ENCODE results near the gene KLHDC7B. TPM values are rescaled to one million over a fixed set of nuclear protein-coding genes. Genes with fewer than 3 reads are reported as not detected.

The KLHDC7B gene
- total and polyA plus RNA-seq, 2 of the 13 experiments (the other 11 are each of a cell fraction or from before 2014, with no cell fraction given), result 0.11 TPM; not detected in 1

DNA sequence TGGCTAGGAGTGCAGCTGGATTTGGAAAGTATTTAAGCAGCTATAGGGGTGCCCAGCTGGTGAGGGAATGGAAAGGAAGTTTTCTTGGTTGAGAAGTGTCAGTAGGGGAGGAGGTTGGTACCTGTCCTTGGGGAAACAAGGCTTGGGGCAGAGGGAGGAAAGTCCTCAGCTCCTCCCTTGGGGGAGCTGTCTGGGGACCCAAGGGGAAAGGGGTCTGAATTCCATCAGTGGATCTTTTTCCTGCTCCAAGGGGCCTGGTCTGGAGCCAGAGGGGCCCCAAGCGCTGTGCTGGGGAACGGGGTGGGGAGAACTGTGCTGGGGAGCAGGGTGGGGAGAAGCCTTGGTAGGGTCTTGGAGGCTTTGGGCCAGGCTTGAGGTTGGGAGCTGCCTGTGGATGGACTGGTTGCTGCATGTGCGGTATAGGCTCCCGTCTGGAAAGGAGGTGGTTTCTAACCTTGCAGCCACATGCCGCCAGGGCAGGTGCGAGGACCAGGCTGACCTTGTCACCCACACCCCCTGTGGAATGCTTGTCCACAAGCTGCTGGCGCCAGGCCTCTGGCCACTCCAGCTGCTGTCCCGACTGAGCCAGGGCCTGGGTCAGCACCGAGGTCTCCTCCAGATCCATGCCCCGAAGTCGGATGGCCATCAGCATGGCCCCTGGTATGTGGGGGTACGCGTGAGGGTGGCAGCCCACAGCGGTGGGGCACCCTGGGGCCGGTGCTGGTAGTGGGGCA, 16.9 kb upstream of the KLHDC7B start (continued):
- TF ChIP-seq SMAD9 (CRISPR knock-in tag; IDR thresholded peaks at IDR 0.05) (0 out of 2 replicates have a peak, but pooled peaks have one; percentile 40), ATF1 (CRISPR knock-in tag; IDR thresholded peaks at IDR 0.05) (no peak), ZNF20 (CRISPR knock-in tag; IDR thresholded peaks at IDR 0.05) (no peak), NR2F6 (IDR thresholded peaks at IDR 0.05) (peak; percentile 29; the same call in 1 of the 2 replicates), NR2F6 (CRISPR knock-in tag; IDR thresholded peaks at IDR 0.05) (peak; percentile 83), FUBP1 (CRISPR knock-in tag; IDR thresholded peaks at IDR 0.05; ENCODE audit: borderline replicate concordance) (0 out of 2 replicates have a peak, but pooled peaks have one; percentile 11), CAMTA2 (CRISPR knock-in tag; IDR thresholded peaks at IDR 0.05; ENCODE audit: borderline replicate concordance) (no peak), NR2F1 (CRISPR knock-in tag; IDR thresholded peaks at IDR 0.05) (0 out of 4 replicates have a peak, but pooled peaks of 1 of the 2 experiments have one; percentile 17), ZNF615 (CRISPR knock-in tag; IDR thresholded peaks at IDR 0.05; ENCODE audit: borderline replicate concordance) (peak; percentile 32; the same call in 1 of the 2 replicates), NRL (CRISPR knock-in tag; IDR thresholded peaks at IDR 0.05; ENCODE audit: borderline replicate concordance) (no peak), STAT5B (CRISPR knock-in tag; IDR thresholded peaks at IDR 0.05) (no peak), NCOA2 (CRISPR knock-in tag; IDR thresholded peaks at IDR 0.05) (no peak), NCOA5 (CRISPR knock-in tag; IDR thresholded peaks at IDR 0.05) (0 out of 2 replicates have a peak, but pooled peaks have one; percentile 83), ZMYM4 (CRISPR knock-in tag; IDR thresholded peaks at IDR 0.05) (0 out of 2 replicates have a peak, but pooled peaks have one; percentile 6), ZBTB44 (CRISPR knock-in tag; IDR thresholded peaks at IDR 0.05) (no peak), ETV6 (CRISPR knock-in tag; conservative IDR thresholded peaks at IDR 0.05) (no peak), KLF9 (CRISPR knock-in tag; IDR thresholded peaks at IDR 0.05; ENCODE audit: low read depth) (no peak)
- TF ChIP-seq, protein P1, sequence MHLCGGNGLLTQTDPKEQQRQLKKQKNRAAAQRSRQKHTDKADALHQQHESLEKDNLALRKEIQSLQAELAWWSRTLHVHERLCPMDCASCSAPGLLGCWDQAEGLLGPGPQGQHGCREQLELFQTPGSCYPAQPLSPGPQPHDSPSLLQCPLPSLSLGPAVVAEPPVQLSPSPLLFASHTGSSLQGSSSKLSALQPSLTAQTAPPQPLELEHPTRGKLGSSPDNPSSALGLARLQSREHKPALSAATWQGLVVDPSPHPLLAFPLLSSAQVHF (CRISPR knock-in tag; IDR thresholded peaks at IDR 0.05), result no peak
- TF ChIP-seq, protein P2, sequence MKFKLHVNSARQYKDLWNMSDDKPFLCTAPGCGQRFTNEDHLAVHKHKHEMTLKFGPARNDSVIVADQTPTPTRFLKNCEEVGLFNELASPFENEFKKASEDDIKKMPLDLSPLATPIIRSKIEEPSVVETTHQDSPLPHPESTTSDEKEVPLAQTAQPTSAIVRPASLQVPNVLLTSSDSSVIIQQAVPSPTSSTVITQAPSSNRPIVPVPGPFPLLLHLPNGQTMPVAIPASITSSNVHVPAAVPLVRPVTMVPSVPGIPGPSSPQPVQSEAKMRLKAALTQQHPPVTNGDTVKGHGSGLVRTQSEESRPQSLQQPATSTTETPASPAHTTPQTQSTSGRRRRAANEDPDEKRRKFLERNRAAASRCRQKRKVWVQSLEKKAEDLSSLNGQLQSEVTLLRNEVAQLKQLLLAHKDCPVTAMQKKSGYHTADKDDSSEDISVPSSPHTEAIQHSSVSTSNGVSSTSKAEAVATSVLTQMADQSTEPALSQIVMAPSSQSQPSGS (CRISPR knock-in tag; IDR thresholded peaks at IDR 0.05), result no peak
- TF ChIP-seq, protein P3, sequence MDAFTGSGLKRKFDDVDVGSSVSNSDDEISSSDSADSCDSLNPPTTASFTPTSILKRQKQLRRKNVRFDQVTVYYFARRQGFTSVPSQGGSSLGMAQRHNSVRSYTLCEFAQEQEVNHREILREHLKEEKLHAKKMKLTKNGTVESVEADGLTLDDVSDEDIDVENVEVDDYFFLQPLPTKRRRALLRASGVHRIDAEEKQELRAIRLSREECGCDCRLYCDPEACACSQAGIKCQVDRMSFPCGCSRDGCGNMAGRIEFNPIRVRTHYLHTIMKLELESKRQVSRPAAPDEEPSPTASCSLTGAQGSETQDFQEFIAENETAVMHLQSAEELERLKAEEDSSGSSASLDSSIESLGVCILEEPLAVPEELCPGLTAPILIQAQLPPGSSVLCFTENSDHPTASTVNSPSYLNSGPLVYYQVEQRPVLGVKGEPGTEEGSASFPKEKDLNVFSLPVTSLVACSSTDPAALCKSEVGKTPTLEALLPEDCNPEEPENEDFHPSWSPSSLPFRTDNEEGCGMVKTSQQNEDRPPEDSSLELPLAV (CRISPR knock-in tag; conservative IDR thresholded peaks at IDR 0.05; ENCODE audit: low read depth), result no peak
- TF ChIP-seq, protein P4, sequence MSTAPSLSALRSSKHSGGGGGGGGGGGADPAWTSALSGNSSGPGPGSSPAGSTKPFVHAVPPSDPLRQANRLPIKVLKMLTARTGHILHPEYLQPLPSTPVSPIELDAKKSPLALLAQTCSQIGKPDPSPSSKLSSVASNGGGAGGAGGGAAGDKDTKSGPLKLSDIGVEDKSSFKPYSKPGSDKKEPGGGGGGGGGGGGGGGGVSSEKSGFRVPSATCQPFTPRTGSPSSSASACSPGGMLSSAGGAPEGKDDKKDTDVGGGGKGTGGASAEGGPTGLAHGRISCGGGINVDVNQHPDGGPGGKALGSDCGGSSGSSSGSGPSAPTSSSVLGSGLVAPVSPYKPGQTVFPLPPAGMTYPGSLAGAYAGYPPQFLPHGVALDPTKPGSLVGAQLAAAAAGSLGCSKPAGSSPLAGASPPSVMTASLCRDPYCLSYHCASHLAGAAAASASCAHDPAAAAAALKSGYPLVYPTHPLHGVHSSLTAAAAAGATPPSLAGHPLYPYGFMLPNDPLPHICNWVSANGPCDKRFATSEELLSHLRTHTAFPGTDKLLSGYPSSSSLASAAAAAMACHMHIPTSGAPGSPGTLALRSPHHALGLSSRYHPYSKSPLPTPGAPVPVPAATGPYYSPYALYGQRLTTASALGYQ (CRISPR knock-in tag; IDR thresholded peaks at IDR 0.05), result no peak
